HG03064 (cell line): ENCODE measurements around the gene EFEMP2.

Experiments
- ATAC-seq: cut with Tn5 transposase; IDR thresholded peaks from one replicate; pipeline ENCODE4 v1.9.1; 2021; ENCODE audit warnings: low read depth; ENCODE audit not compliant: unreplicated experiment

The EFEMP2 gene

DNA sequence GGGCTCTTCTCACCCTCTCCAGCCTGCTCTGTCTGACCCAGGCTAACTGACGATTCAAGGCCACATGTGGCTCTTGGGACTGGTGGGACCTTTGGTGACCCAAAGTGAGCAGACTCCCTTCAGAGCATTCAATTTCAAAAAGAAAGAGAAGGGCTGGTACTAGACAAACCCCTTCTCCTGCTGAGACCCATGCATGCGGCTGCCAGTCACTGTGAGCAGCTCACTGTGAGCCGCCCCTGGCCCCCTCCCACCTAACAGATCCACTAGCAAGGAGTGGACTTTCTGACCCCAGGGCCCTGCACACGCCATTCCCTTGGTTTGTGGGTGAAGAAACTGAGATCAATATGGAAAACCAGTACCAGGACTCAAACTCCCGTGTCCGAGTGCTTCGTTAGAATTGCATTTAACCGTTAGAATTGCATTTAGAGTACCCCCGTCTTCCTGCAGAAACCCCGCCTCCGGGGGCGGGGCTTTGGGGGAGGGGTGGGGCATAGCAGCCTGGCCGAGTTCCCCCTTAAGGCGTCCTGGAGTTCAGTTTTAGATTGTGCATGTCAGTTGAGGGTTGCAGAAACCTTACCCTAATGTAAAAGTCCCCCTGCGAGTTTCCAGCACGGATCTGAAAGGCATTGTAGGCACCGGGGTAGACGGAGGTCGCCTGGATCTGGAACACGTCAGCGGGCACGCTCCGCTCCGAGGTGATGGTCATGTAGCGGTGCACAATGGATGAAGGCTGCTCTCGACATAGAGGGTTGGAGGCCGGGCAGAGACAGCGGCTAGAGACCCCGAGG, 5.1 kb downstream of the EFEMP2 start:
- ATAC-seq: no peak

DNA sequence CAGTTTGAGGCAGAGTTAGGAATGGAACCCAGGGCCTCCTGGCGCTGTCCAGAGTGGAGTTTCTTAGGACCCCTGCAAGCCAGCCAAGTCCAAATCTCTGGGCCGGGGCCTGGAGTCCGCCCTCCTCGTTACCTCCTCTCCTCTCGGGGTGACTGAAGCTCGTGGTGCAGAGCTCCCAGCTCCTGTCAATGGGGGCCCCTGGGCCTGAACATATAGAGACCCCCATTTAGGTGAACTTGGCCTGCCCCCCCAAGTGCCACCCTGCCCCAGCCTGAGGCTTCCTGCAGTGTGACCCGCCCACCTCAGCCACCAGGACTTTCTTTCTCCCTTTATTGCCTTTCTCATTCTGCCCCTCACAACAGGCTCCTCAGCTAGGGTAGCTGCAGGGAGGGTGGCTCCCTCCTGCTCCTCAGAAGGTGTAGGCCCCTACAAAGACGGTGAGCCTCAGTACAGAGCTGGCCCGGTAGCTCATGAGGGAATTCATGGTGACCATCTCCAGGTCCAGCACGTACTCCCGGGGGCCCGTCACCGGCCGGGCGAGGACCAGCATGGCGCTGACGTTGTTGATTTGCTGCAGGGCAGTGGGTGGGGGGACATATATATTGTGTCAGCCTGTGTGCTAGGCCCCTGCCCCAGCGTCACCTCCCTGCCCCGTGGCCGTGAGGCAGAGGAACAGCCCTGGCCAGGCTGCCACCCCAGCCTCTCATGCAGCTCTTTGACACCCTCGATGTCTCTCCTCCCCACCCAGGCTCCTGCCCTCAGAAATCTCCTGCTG, 5.9 kb downstream of the EFEMP2 start:
- no peak for ATAC-seq

DNA sequence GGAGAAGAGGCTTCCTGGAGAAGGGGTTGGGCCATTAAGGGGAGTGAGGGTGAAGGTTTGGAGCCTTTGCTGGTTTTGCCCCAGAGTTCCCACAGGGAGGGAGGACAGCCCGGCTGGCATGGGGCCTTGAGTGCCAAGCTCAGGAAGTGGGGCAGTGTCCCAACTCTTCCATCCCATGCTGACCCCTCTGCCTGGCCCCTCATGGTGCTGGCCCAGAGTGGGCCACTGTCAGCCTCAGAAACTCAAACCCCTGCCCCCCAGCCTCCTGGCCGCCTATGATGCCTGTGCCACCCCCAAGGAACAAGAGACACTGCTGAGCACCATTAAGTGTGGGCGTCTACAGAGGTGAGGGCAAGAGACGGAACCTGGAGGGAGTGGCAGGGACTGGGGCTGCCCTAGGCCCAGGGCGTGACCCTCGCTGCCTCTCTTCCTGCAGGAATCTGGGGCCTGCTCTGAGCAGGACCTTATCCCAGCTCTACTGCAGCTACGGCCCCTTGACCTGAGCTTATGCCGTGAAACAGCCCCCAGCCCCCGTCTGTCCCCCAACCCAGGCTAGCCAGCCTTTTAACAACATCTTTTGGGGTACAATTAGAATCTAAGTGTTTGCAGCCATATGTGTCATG, 6.9 kb downstream of the EFEMP2 start:
- no peak for ATAC-seq

DNA sequence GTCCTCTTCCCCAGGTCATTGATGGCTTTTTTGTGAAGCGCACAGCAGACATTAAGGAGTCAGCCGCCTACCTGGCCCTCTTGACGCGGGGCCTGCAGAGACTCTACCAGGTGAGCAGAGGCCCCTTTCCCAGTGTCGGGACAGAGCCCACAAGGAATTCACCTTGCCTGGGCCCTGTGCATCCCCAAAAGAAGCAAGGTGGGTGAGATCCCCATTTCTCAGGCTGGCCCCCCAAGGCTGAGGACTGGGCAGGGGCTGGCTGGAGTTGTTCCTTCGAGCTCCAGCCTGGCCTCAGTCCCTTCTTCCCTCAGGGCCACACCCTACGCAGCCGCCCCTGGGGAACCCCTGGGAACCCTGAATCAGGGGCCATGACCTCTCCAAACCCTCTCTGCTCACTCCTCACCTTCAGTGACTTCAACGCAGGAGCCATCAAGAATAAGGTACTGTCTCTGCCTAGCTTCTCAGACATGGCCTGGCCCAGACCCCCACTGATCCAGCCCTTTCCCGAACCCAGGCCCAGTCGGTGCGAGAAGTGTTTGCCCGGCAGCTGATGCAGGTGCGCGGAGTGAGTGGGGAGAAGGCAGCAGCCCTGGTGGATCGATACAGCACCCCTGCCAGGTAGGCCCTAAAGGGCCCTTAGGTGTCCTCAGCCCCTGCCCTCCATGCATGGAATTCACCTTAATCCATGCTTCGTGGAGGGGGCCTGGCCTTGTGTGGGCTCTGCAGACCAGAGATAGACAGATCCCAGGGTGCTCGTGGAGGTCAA, 7.7 kb downstream of the EFEMP2 start:
- no peak for ATAC-seq

DNA sequence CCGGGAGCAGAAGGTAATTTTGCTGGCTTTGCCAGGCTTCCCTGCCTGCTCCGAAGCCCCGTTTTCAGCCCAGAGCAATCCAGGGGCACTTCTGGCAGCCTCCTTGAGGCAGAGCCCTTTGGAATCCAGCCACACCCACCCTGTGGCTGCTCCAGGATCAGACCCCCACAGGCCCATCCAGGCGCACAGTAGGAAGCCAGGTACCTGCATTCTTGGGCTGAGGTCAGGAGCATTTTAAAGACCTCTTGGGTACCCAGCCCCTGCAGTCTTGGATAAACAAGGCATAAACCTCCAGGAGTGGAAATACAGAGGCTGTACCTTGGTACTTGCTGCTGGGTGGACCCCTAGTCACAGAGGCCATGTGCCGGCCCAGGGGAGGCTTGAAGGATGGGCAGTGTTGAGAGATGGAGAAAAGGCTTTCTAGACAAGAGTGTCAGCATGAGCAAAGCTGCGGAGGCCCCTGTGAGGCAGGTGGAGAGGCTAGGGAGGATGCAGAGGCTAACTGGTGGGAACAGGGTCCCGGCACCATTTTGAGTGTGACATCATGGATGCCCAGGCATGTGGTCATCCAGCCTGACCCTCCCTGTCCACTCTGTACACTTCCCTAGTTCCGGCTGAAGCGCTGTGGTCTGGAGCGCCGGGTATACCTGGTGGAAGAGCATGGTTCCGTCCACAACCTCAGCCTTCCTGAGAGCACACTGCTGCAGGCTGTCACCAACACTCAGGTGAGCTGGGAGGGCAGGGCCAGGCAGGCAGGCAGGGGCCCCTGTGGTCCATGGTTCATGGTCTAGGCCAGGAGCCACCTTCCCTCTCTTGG, 8.5 kb downstream of the EFEMP2 start:
- no peak for ATAC-seq

DNA sequence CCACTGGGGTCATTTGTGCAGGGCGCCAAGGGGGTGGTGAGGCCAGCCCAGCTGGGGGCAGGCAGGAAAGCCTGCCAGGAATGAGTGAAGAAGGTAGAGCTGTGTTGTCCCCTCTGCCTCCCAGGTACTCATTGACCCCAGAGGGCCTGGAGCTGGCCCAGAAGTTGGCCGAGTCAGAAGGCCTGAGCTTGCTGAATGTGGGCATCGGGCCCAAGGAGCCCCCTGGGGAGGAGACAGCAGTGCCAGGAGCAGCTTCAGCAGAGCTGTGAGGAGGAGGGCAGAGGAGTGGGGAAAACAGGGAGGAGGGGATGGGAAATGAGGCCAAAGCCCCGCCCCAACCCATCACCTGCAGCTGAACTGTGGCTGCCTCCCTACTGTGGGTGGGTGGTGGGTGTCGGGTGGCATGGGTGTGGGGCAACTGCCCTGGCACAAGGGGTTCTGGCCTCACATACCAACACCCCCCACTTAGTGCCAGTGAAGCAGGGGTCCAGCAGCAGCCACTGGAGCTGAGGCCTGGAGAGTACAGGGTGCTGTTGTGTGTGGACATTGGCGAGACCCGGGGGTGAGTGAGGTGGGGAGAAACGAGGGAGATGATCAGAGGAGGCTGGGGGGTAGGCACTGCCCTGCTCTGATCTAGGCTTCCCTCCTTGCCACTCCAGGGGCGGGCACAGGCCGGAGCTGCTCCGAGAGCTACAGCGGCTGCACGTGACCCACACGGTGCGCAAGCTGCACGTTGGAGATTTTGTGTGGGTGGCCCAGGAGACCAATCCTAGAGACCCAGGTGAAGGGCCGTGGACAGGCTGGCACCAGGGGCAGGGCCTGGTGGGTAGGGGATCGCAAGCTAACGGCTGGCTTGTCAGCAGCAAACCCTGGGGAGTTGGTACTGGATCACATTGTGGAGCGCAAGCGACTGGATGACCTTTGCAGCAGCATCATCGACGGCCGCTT, 9.4 kb downstream of the EFEMP2 start:
- ATAC-seq: no peak

DNA sequence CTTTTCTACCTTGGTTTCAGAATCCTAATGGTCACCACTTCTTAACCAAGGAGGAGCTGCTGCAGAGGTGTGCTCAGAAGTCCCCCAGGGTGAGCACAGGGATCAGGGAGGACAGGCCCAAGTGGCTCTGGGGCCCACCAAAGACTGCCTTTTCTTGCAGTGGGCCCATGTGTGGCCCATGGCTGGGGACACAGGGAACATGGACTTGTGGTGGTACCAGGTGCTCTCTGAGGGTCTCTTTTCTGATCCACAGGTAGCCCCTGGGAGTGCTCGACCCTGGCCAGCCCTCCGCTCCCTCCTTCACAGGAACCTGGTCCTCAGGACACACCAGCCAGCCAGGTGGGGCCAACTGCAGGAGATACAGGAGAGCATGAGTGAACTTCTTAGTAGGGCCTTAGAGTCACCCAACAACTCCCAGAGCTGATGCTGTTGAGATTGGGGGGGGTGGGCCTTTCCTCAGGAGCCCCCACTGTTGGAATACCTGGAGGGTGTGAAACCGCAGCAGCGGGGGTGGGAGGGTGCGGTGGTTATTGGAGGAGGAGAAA, 10.3 kb downstream of the EFEMP2 start:
- no peak for ATAC-seq

DNA sequence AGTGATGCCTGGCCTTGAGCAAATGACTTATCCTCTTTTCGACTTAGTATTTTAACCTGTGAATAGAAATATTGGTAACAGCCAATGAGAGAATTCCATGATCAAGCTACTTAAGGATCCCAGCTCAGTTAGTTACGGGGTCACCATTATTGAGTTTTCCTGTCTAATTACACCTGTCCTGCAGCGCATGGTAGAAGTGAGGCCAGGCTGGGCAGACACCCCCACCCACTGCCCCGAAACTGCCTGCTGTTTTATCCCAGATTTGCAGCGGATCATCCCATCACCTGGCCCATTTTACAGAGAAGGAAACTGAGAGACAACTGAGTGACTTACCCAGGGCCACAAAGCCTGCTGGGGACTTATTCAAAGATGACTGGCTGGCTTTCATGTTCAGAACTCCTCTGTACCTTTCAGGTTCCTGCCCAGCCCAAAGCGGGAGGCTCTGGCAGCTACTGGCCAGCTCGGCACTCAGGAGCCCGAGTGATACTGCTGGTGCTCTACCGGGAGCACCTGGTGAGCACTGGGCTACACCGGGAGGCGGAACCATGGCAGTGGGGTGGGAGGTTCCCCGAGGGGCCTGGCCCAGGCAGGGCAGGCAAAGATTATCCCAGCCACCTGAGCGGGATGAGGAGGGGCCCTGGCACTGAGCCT, 10.9 kb downstream of the EFEMP2 start:
- no peak for ATAC-seq

DNA sequence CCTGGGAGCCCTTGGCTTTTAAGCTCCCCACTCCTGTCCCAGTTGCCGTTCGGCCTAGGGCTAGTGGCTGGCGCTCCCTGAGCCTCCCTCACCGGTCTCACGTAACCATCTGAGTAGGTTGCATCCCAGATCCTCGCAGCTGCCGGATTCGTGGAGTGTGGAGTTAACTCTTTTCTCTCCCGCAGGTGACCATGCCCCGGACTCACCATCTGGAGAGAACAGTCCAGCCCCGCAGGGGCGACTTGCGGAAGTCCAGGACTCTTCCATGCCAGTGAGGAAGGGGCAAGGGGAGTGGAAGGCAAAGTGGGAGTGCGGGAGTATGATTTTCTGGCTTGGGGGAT, 11.5 kb downstream of the EFEMP2 start:
- ATAC-seq: no peak

DNA sequence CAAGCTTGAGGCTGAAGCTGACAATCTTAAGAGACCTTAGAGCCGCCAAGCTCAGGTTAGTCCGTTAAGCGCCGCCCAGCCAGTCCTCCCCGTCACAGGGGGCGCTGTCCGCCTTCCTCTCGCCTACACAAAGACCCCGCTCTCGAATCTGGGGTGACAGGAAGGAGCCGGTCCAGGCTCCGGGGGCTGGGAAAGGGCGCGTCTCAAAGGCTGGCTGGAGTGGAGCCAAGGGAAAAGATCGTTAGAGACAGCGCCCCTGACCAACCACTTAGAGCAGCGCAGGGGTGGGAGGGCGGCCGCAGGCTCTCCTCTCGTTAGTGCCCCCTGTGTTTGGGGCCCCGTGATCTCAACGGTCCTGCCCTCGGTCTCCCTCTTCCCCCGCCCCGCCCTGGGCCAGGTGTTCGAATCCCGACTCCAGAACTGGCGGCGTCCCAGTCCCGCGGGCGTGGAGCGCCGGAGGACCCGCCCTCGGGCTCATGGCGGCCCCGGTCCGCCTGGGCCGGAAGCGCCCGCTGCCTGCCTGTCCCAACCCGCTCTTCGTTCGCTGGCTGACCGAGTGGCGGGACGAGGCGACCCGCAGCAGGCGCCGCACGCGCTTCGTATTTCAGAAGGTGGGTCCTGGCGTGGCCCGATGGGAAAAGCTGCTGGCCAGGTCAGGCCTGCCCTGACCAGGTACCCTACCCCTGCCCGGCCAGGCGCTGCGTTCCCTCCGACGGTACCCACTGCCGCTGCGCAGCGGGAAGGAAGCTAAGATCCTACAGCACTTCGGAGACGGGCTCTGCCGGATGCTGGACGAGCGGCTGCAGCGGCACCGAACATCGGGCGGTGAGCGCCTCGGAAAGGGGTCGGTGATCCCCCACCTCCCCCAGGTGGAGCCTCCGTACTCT, 12.1 kb downstream of the EFEMP2 start, which contains the start of gene MUS81:
Gene MUS81 (plus strand): TSS at position 156 of the 887 bp plus-strand sequence. CDS start 321 bp downstream, at position 477.
- ATAC-seq: no peak

DNA sequence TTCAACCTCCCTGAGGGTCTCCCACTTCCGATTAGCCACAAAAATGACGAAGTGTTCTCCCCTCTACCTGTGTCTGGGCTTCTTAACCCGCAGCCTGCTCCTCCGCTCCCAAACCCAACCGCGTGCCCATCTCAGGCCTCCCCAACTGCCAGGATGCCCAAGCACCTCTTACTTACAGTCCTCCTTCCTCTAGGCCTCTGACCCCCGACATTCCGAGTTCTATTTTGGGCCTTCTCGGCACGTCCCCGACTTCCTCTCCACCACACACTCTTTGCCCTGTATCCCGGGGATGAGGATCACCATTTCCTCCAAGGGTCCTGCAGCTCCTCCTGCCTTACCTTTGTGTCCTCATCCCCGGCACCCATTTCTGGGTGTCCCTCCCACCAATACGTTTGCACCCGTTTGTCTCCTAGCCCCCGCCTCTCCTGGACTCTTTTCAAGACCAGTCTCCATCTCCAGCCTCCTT, 12.8 kb downstream of the EFEMP2 start:
- no peak for ATAC-seq

DNA sequence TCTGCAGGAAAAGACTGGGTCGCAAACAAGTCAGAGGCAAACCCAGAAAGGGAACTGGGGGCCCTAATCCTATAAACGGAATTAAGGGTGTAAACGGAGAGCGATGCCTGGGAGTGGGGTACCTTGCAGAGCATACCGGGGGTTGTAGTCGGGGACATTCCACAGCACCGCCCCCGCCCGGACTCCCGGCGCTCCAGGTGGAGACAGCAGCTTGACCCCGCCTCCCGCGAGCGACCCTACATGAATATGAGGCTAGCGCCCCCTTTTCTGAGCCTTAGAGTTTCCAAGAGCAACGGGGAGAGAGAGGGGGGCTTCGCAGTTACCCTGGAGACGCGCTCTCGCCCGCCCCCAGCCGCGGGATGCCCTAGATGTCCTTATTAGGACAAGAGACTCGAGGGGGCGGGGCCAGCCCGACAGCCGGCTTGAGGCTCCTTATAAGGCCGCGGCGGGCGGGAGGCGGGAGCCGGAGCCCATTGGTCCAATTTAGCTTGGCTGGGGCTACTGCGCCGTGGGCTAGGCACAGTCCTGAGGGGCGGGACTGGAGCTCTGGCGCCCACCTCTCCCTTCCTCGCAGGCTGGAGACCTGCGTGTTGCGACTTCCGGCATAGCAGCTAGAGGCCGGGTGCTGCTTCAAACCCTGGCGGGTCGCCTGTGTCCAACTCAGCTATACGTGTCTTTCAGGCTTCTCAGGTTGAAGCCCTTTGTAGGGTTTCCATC, 13.3 kb downstream of the EFEMP2 start:
- peak; percentile 43 for ATAC-seq

DNA sequence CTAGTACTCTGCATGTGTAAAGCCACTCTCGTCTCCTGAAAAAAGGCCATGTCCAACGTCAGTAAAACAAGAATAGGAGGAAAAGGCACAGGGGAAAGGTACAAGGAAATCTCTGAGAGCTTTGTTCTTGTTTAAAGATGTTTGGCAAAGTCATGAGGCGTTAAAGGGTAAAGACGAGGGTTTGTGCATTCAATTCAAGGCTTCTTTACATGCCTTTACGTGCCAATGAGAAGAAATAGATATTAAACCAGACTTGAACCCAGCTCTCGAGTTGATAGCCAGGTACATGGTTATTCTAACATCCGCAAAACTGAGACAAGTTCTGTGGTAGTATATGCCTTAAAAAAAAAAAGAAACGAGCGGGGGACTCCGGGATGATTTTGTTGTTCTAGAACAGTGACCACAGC, 13.9 kb downstream of the EFEMP2 start:
- ATAC-seq: no peak

DNA sequence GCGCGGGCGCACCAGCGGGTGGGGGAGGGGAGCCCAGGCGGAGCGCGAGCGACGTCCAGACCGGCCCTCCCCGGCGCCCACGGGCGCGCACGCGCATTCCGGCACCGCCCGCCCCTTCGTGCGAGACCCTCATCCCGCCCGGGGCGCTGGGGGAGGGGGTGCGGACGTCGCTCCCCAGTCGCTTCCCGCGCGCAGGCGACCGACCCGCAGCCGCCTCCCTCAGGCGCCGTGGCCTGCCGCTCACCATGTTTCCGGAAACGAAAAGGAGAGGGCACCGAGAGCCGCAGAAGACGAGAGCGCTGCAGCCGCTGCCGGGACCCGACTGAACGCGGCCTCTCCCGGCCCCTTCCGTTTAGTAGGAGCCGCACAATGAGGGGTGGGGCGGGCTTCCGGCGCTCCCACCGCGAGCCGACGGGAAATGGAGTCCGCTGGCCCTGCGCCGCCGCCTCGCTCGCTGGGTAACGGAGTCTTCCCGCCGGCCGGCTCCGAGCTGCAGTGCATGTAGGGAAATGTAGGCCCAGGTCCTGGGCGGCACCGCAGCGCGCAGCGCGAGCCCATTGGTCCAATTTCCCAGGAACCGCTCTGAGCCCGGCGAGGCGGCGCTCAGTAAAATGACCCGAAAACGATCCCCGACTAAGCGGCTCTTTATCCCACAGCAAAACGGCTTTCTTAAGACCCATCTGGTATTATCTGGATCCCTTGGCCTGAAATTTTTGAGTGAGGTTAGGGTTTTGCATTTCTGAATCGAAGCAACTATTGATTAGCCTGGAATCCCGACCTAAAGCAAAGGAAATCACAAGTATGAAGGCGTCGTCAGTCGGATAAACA, 14.5 kb downstream of the EFEMP2 start, which contains the start of gene CFL1:
Gene CFL1 (minus strand): TSS at position 328 of the 828 bp plus-strand sequence. CDS start 81 bp downstream, at position 247.
- ATAC-seq: peak; percentile 34

DNA sequence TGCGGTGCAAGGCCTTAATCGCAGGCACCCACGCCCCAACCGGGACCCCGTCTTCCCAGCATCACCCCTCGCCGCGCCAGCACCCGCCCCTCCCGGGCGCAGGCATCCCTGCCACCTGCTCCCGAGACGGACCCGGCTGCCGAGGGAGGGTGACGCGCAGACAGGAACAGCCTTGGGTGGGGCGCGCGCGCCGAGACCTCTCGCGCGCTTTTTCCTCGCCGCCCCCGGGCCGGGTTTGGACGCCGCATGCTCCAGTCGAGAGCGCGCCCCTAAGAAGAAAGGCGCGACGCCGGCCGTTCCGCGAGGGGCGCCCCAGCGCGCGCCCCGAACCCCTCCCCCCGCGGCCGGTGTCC, 15.1 kb downstream of the EFEMP2 start:
- no peak for ATAC-seq
